HEK293 (cell line): ENCODE data around the gene ZMYND10.

Experiments
- ZFHX2 ChIP-seq: fragments of 450-650 bp; formaldehyde crosslinking; conservative IDR thresholded peaks from 2 replicates; pipeline ENCODE4 v1.5.1; 2016; ENCODE audit warnings: missing biosample characterization, missing genetic modification characterization
- ZNF585B ChIP-seq: fragments of 450-650 bp; formaldehyde crosslinking; IDR thresholded peaks from 2 replicates; pipeline ENCODE4 v1.5.1; 2016; ENCODE audit warnings: missing biosample characterization, missing genetic modification characterization
- ZNF623 ChIP-seq: fragments of 450-650 bp; formaldehyde crosslinking; IDR thresholded peaks from 2 replicates; pipeline ENCODE4 v1.5.1; 2016; ENCODE audit warnings: missing biosample characterization, missing genetic modification characterization
- ZNF704 ChIP-seq: fragments of 450-650 bp; formaldehyde crosslinking; IDR thresholded peaks from 2 replicates; pipeline ENCODE4 v1.5.1; 2016; ENCODE audit warnings: missing biosample characterization, missing genetic modification characterization
- ZNF707 ChIP-seq: fragments of 450-650 bp; formaldehyde crosslinking; IDR thresholded peaks from 2 replicates; pipeline ENCODE4 v1.5.1; 2016; ENCODE audit warnings: missing biosample characterization, missing genetic modification characterization

- no peak for TF ChIP-seq ZNF623 (tag by site-specific recombination)
- TF ChIP-seq ZNF707 (tag by site-specific recombination) = no peak
- 0 out of 2 replicates have a peak, but pooled peaks have one; percentile 8 for TF ChIP-seq ZFHX2
- TF ChIP-seq ZNF704 = no peak
- TF ChIP-seq ZNF585B (tag by site-specific recombination) = no peak
Observed at GRCh38 chr3:50298836-50299637, 46.5 kb downstream of the ZMYND10 start, which contains the start of the genes HYAL3 and NAA80.
